Stimulated activated CD8-positive, alpha-beta memory T cell treated with anti-CD3 and anti-CD28 coated beads, Interleukin-7, amount 100 ng/mL, for 24 hours (primary cell): ENCODE results near the gene FAR2.
"Not testable (repeated sequence)": the region's sequence is repeated elsewhere in the genome, so short reads cannot be mapped to it uniquely, and the experiment has no call there.

Source experiments
- DNase-seq: peaks from one replicate; pipeline ENCODE4 v3.0.0-alpha.2; 2020; ENCODE audit warnings: low read depth

FAR2 gene

DNA sequence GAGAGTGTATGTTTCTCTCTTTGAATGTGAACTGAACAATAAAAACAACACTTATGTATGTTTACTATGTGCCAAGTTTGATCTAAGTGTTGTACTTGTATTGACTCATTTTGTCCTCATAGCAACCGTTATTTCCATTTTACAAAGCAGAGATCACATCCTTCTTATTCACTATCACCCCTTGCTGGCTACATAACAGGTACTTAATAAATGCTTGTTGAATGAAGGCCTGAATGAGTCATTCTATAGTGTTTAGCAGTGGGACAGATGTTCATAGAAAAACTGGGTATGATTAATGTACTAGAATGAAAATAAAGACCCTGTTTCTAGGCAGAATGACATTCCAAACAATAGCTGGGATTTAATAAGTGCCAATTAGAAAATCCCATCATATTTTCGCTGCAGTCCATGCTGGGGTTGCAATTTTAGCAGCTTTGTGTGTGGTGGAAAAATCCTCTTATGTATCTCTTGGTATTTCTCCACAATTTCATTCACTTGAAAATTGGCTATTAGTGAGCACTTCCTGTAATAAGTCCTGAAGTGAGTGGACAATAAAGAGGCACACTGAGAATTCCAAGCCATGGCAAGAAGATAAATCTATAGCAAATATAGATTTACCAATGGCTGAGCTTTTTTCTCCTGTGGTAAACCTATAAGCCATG, 86.0 kb downstream of the FAR2 start:
- DNase-seq = no peak

GRCh38 chr12:29238822-29239291, 89.8 kb downstream of the FAR2 start:
- no peak for DNase-seq

GRCh38 chr12:29239336-29239735, 90.3 kb downstream of the FAR2 start:
- DNase-seq = no peak

DNA sequence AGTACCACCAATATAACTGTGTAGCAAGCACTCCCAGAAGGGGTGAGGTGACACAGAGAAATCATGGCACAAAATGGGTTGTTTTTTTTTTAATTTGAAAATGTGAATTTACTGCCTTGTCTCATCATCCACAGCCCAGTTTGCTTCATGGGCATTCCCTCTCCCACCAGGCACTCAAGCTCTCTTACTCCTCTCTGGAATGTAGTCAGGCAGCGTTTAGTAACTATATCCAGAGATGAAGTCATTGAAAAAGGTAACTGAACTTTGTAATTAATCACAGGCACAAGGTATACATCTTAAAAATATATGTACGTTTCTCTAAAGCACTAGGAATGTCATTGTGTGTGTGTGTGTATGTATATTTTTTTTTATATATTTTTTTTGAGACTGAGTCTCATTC, 91.4 kb downstream of the FAR2 start:
- no peak for DNase-seq

DNA sequence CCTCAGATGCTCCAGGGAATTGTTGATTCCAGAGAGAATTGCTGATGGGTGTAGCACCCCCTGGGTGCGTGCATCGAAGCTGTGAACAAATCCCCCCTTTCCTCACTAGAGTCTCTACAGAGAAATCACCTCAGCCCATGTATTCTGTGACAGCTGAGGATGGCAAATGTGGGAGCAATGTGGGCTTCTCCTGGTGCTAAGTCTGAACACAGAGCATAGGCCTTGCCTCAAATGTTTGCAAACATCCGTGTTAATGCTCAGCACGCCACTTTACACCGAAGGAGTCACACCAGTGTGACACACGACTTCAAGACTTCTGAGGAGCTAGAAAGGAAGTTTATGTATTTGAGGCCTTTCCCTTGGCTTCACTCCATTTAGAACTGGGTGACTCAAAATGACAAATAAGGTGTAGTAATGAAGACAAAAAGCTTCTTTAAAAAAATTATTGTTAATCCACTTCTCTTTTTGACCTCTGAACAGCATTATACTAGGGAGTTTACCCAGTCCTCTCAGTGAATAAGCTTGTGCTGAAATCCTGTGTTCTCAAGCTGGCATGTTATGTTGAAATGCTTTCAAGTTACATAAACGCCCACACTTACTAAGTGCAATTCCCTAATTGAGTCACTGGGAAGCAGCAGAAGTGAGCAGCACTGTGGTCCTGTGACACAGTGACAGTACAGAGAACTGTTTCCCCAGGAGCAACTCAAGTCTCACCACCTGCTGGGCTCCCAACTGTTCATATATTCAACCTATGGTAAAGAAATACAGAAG, 92.9 kb downstream of the FAR2 start:
- no peak for DNase-seq

- no peak for DNase-seq
Measured at GRCh38 chr12:29242921-29243431, 93.9 kb downstream of the FAR2 start.

DNA sequence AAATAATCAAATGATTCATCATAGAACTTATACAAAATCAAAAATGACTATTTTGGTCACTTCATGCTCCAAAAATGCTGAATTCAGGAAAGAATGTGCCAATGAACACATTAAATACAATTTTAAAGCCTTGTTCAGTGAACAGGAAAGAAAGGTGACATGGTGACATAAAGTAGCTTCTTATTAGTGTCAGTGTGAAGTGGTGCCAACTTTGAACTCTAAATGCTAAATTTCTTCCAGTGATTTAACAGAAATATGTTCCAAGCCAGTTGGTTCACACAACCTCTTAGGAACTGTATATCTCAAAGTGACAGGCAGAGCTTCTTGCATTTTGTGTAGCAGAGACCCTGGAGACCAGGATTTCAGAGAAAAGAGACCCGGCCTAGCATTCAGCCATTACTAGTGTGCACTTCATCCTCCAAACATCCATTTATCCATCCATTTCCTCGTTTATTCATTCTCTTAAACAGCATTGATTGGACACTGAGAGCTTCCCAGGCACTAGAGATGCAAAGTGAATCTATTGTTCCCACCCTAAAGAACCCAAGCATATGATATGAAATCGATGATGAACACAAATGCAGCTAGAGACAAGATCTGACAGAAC, 95.2 kb downstream of the FAR2 start:
- no peak for DNase-seq

- DNase-seq = no peak
Measured at GRCh38 chr12:29245246-29245645, 96.2 kb downstream of the FAR2 start.

- no peak for DNase-seq
Measured at GRCh38 chr12:29249930-29250329, 100.9 kb downstream of the FAR2 start.

- DNase-seq = no peak
Measured at GRCh38 chr12:29253906-29254625, 105.0 kb downstream of the FAR2 start.

GRCh38 chr12:29255042-29255441, 106.0 kb downstream of the FAR2 start:
- no peak for DNase-seq

DNA sequence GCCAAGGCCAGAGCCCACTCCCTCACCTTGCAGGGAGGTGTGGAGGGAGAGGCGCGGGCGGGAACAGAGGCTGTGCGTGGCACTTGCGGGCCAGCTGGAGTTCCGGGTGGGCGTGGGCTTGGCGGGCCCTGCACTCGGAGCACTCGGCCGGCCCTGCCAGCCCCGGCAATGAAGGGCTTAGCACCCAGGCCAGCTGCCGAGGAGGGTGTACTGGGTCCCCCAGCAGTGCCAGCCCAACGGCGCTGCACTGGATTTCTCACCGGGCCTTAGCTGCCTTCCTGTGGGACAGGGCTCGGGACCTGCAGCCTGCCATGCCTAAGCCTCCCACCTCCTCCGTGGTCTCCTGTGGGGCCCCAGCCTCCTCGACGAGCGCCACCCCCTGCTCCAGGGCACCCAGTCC, 107.5 kb downstream of the FAR2 start:
- no peak for DNase-seq

- DNase-seq = not testable (repeated sequence)
Measured at GRCh38 chr12:29257687-29258086, 108.6 kb downstream of the FAR2 start.

- DNase-seq = no peak
Measured at GRCh38 chr12:29264424-29264823, 115.3 kb downstream of the FAR2 start.

- DNase-seq = no peak
Measured at GRCh38 chr12:29269706-29270408, 120.8 kb downstream of the FAR2 start.

- DNase-seq = no peak
Measured at GRCh38 chr12:29270446-29270845, 121.4 kb downstream of the FAR2 start.

GRCh38 chr12:29273178-29273843, 124.2 kb downstream of the FAR2 start:
- no peak for DNase-seq

GRCh38 chr12:29275834-29276233, 126.8 kb downstream of the FAR2 start:
- no peak for DNase-seq

- DNase-seq = no peak
Measured at GRCh38 chr12:29277231-29277630, 128.2 kb downstream of the FAR2 start.

DNA sequence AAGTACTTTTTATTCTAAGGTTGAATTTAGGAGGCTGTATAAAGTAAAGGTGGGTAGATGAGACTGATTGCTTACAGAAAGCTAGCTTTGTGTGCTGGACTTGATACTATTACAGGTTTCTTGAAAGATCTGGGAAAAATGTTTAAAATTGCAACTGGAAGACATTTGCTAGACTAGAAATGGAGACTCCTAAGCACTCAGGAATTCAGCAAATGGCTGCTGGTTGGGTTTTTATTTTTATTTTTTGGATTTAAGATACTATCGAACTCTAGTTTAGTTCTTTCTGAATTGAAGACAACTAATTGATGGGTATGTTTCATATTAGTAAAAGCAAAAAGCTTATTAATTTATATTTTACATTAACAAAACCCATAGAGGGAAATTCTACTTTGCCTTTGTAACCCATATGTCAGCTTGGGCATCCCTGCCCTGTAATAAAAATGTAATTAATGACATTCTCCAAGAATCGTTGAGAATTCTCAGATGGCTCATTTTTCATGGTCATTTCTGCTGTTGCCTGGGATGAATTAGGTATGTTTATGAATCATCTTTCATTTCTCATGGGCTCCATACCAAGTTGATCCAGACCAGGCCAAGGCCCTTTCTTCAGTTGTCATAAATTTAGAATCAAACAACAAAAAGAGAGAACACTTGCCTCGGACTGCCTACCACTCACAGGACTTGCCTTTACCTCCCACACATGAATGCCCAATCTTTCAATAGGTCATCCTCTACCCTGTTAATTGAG, 129.8 kb downstream of the FAR2 start:
- DNase-seq = no peak
